SU-DHL-6 (cell line): Measurements from ENCODE around the gene SSNA1.

Experiments
- H2AFZ ChIP-seq: fragments of 200-600 bp; sonication (generic); 2 replicates; pipeline ENCODE4 v1.6.1; 2014; ENCODE audit warnings: low read depth, mild to moderate bottlenecking, moderate library complexity, mixed read lengths, antibody characterized with exemption, low read length; ENCODE audit not compliant: severe bottlenecking
- H3F3A ChIP-seq: fragments of 200-600 bp; shearing (Covaris generic); 2 replicates; pipeline ENCODE4 v1.6.0; 2016; ENCODE audit warnings: antibody characterized with exemption, mild to moderate bottlenecking; ENCODE audit not compliant: insufficient read depth
- H3K27ac ChIP-seq: fragments of 200-600 bp; sonication (generic); 2 replicates; pipeline ENCODE4 v1.5.1; 2016; ENCODE audit warnings: low read depth, mild to moderate bottlenecking, low read length, moderate library complexity, mixed read lengths
- H3K27me3 ChIP-seq: fragments of 200-600 bp; sonication (generic), shearing (Covaris generic); 2 replicates; pipeline ENCODE4 v1.6.0; 2014; ENCODE audit warnings: mild to moderate bottlenecking, low read length
- H3K36me3 ChIP-seq: fragments of 200-600 bp; sonication (generic); 2 replicates; pipeline ENCODE4 v1.6.1; 2014; ENCODE audit warnings: mild to moderate bottlenecking, low read length, mixed read lengths
- H3K4me2 ChIP-seq: fragments of 300-600, 200-600 bp; shearing (Covaris generic), sonication (generic); 2 replicates; pipeline ENCODE4 v1.6.0; 2014; ENCODE audit warnings: low read length, low read depth, mild to moderate bottlenecking; ENCODE audit not compliant: poor library complexity, severe bottlenecking
- H3K4me3 ChIP-seq: fragments of 200-600 bp; sonication (generic); 2 replicates; pipeline ENCODE4 v1.5.1; 2014; ENCODE audit warnings: antibody characterized with exemption, low read length, mild to moderate bottlenecking, mixed read lengths; ENCODE audit not compliant: insufficient read depth, poor library complexity, severe bottlenecking
- H3K79me2 ChIP-seq: fragments of 200-600 bp; sonication (generic); 2 replicates; pipeline ENCODE4 v1.6.1; 2014; ENCODE audit warnings: mild to moderate bottlenecking, low read length, moderate library complexity; ENCODE audit not compliant: insufficient read depth
- H3K9ac ChIP-seq: fragments of 200-600 bp; sonication (generic); 2 replicates; pipeline ENCODE4 v1.7.0; 2014; ENCODE audit warnings: mild to moderate bottlenecking, low read length
- H3K9me2 ChIP-seq: fragments of 200-600 bp; sonication (generic); replicated peaks from 2 replicates; pipeline ENCODE4 v1.6.1; 2014; ENCODE audit warnings: low read length; ENCODE audit not compliant: insufficient read depth
- H3K9me3 ChIP-seq: fragments of 200-600 bp; sonication (generic); 2 replicates; pipeline ENCODE4 v1.6.1; 2014; ENCODE audit warnings: low read length, mixed read lengths; ENCODE audit not compliant: insufficient read depth
- H4K20me1 ChIP-seq: fragments of 200-600 bp; sonication (generic); 2 replicates; pipeline ENCODE4 v1.6.1; 2014; ENCODE audit warnings: low read depth, mild to moderate bottlenecking, antibody characterized with exemption, low read length, moderate library complexity, mixed read lengths
- CTCF ChIP-seq: fragments of 200-600 bp; sonication (generic); IDR thresholded peaks from one replicate; pipeline ENCODE4 v1.5.1; 2017; ENCODE audit warnings: antibody characterized with exemption, mild to moderate bottlenecking, low read length, moderate library complexity; ENCODE audit not compliant: insufficient read depth, poor library complexity, severe bottlenecking
- EZH2phosphoT487 ChIP-seq: fragments of 200-600 bp; sonication (generic), shearing (Covaris generic); conservative IDR thresholded peaks from 2 replicates; pipeline ENCODE4 v1.6.1; 2018; ENCODE audit warnings: mild to moderate bottlenecking, antibody characterized with exemption, low read length, moderate library complexity, mixed read lengths

The SSNA1 gene

GRCh38 chr9:137230705-137231371, 42.4 kb downstream of the SSNA1 start, which contains the start of gene SLC34A3:
TSS of gene SLC34A3 (plus strand) at chr9:137230901. CDS start at chr9:137231703, 802 bp downstream.
- no peaks in the 10 kb centered on the region for H4K20me1 ChIP-seq
- no peak within 1 kb of the TSS for H3K9ac ChIP-seq
- no peak within 1 kb of the TSS for H3K27ac ChIP-seq
- H3K4me3 ChIP-seq: no peak within 1 kb of the TSS
- no peaks in the 10 kb centered on the region for H3F3A ChIP-seq
- no peaks in the 10 kb centered on the region for H3K27me3 ChIP-seq
- no peaks in the 10 kb centered on the region for H3K36me3 ChIP-seq
- H3K4me2 ChIP-seq: no peak within 1 kb of the TSS
- H3K79me2 ChIP-seq: no peaks in the 10 kb centered on the region
- H2AFZ ChIP-seq: no peak within 1 kb of the TSS
- TF ChIP-seq CTCF: no peak
- no peak for TF ChIP-seq EZH2phosphoT487
- no peaks in the 10 kb centered on the region for H3K9me2 ChIP-seq
- no peaks in the 10 kb centered on the region for H3K9me3 ChIP-seq

- Histone ChIP-seq H3F3A (no peaks in the 10 kb centered on the region), H3K9me2 (no peaks in the 10 kb centered on the region), H3K4me2 (no peak overlapping the region), H3K9ac (no peak overlapping the region), H3K36me3 (no peaks in the 10 kb centered on the region), H3K4me3 (no peak overlapping the region), H3K79me2 (no peaks in the 10 kb centered on the region), H2AFZ (no peak overlapping the region), H3K27ac (no peak overlapping the region), H3K27me3 (no peaks in the 10 kb centered on the region), H4K20me1 (no peaks in the 10 kb centered on the region), H3K9me3 (no peaks in the 10 kb centered on the region)
- TF ChIP-seq CTCF (no peak), EZH2phosphoT487 (no peak)
Observed at GRCh38 chr9:137231372-137232039, 43.0 kb downstream of the SSNA1 start.

GRCh38 chr9:137232101-137232500, 43.6 kb downstream of the SSNA1 start:
- Histone ChIP-seq H2AFZ (no peak overlapping the region), H3K9ac (no peak overlapping the region), H3K4me3 (no peak overlapping the region), H3F3A (no peaks in the 10 kb centered on the region), H3K9me2 (no peaks in the 10 kb centered on the region), H4K20me1 (no peaks in the 10 kb centered on the region), H3K9me3 (no peaks in the 10 kb centered on the region), H3K79me2 (no peaks in the 10 kb centered on the region), H3K36me3 (no peaks in the 10 kb centered on the region), H3K27ac (no peak overlapping the region), H3K4me2 (no peak overlapping the region), H3K27me3 (no peaks in the 10 kb centered on the region)
- TF ChIP-seq EZH2phosphoT487 (no peak), CTCF (no peak)
